DOHH2 (cell line): Measurements from ENCODE around the gene IL2RG.

Experiments
- EZH2phosphoT487 ChIP-seq: fragments of 200-600 bp; sonication (generic); IDR thresholded peaks from 2 replicates; pipeline ENCODE4 v1.6.1; 2017; ENCODE audit warnings: borderline replicate concordance, mild to moderate bottlenecking, antibody characterized with exemption, low read length, moderate library complexity, mixed read lengths
- TF ChIP-seq, protein P1 (sequence below): fragments of 200-600 bp; sonication (generic); IDR thresholded peaks from one replicate; pipeline ENCODE4 v1.5.1; 2014; ENCODE audit warnings: antibody characterized with exemption, mild to moderate bottlenecking, low read depth, low read length; ENCODE audit not compliant: poor library complexity, severe bottlenecking

DNA sequence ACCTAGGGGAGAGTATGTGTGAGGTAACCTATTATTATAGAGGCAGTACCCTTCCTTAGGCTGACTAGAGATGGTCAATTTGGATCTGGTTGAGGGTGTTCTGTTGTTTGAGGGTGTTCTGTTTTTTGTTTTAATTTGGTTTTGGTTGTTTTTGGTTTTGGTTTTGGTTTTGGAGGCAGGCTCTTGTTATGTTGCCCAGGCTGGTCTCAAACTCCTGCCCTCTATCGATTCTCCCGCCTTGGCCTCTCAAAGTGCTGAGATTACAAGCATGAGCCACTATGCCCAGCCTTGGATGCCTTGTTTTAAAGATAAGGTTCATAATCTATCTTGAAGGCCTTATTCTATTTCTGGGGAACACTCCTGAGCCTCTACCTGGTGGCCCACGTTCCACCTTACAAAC lies 5.7 kb downstream of the IL2RG start:
- TF ChIP-seq, protein P1, sequence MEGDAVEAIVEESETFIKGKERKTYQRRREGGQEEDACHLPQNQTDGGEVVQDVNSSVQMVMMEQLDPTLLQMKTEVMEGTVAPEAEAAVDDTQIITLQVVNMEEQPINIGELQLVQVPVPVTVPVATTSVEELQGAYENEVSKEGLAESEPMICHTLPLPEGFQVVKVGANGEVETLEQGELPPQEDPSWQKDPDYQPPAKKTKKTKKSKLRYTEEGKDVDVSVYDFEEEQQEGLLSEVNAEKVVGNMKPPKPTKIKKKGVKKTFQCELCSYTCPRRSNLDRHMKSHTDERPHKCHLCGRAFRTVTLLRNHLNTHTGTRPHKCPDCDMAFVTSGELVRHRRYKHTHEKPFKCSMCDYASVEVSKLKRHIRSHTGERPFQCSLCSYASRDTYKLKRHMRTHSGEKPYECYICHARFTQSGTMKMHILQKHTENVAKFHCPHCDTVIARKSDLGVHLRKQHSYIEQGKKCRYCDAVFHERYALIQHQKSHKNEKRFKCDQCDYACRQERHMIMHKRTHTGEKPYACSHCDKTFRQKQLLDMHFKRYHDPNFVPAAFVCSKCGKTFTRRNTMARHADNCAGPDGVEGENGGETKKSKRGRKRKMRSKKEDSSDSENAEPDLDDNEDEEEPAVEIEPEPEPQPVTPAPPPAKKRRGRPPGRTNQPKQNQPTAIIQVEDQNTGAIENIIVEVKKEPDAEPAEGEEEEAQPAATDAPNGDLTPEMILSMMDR = no peak
- TF ChIP-seq EZH2phosphoT487 = no peak
